ENCODE data around the gene TMPRSS13.

TMPRSS13 gene

GRCh38 chr11:117931331-117931950 is 2.2 kb upstream of the TMPRSS13 start:
- TF ChIP-seq ZFP3 (CRISPR knock-in tag; IDR thresholded peaks at IDR 0.05) (no peak), ZNF8 (CRISPR knock-in tag; IDR thresholded peaks at IDR 0.05) (no peak), ARNTL (CRISPR knock-in tag; IDR thresholded peaks at IDR 0.05; ENCODE audit: borderline replicate concordance, low read depth) (no peak), PATZ1 (CRISPR knock-in tag; IDR thresholded peaks at IDR 0.05; ENCODE audit: borderline replicate concordance) (no peak), ZNF565 (CRISPR knock-in tag; conservative IDR thresholded peaks at IDR 0.05; ENCODE audit: low read depth) (no peak), TCF4 (CRISPR knock-in tag; IDR thresholded peaks at IDR 0.05; ENCODE audit: borderline replicate concordance) (no peak), BACH2 (CRISPR knock-in tag; IDR thresholded peaks at IDR 0.05; ENCODE audit: borderline replicate concordance) (no peak), CREB5 (CRISPR knock-in tag; IDR thresholded peaks at IDR 0.05; ENCODE audit: low read depth) (no peak), ISL1 (CRISPR knock-in tag; IDR thresholded peaks at IDR 0.05) (no peak)

GRCh38 chr11:117930668-117931330 is 1.6 kb upstream of the TMPRSS13 start:
- TF ChIP-seq ZFP3 (CRISPR knock-in tag; IDR thresholded peaks at IDR 0.05) (no peak), GLIS3 (CRISPR knock-in tag; IDR thresholded peaks at IDR 0.05) (no peak), ZNF70 (CRISPR knock-in tag; IDR thresholded peaks at IDR 0.05) (no peak), ISL1 (CRISPR knock-in tag; IDR thresholded peaks at IDR 0.05) (no peak), TCF4 (CRISPR knock-in tag; IDR thresholded peaks at IDR 0.05; ENCODE audit: borderline replicate concordance) (no peak), POU6F1 (CRISPR knock-in tag; IDR thresholded peaks at IDR 0.05; ENCODE audit: borderline replicate concordance, low read depth) (no peak), TSHZ2 (CRISPR knock-in tag; IDR thresholded peaks at IDR 0.05) (no peak), PPARA (CRISPR knock-in tag; IDR thresholded peaks at IDR 0.05; ENCODE audit: borderline replicate concordance) (no peak), ZNF565 (CRISPR knock-in tag; conservative IDR thresholded peaks at IDR 0.05; ENCODE audit: low read depth) (no peak), PATZ1 (CRISPR knock-in tag; IDR thresholded peaks at IDR 0.05; ENCODE audit: borderline replicate concordance) (no peak), CSRNP3 (CRISPR knock-in tag; IDR thresholded peaks at IDR 0.05) (no peak), RARB (CRISPR knock-in tag; IDR thresholded peaks at IDR 0.05) (no peak), BACH2 (CRISPR knock-in tag; IDR thresholded peaks at IDR 0.05; ENCODE audit: borderline replicate concordance) (no peak), OSR1 (CRISPR knock-in tag; IDR thresholded peaks at IDR 0.05) (no peak), SNAI2 (CRISPR knock-in tag; IDR thresholded peaks at IDR 0.05) (no peak)
- no peak for ATAC-seq

More at GRCh38 chr11:117931331-117931950, 2.2 kb upstream of the TMPRSS13 start:
- ATAC-seq = no peak

Data from SK-N-SH treated with all-trans-retinoic acid at 6 μM for 48 hours (cell line).